Spinal cord (tissue), 10 donors: ENCODE measurements around the gene MYLK2. TPM values are rescaled to one million over a fixed set of nuclear protein-coding genes. Genes with fewer than 3 reads are reported as not detected.

Experiments
- DNase-seq, 6 donors: peaks; one replicate each; pipeline versions ENCODE4 v3.0.0 to v3.0.0-alpha.2; 2013 to 2015; ENCODE audit warnings: low spot score in 6 of 6, low read depth in 4 of 6
- H3K27ac ChIP-seq: one replicate; pipeline ENCODE4 v1.5.1; 2013; ENCODE audit warnings: low read depth, low read length, control low read depth
- H3K27me3 ChIP-seq: one replicate; pipeline ENCODE4 v1.6.1; 2013; ENCODE audit warnings: low read length; ENCODE audit not compliant: control insufficient read depth, insufficient read depth
- H3K36me3 ChIP-seq: one replicate; pipeline ENCODE4 v1.6.1; 2013; ENCODE audit warnings: low read length; ENCODE audit not compliant: control insufficient read depth, insufficient read depth
- H3K4me1 ChIP-seq: one replicate; pipeline ENCODE4 v1.6.1; 2013; ENCODE audit warnings: low read length; ENCODE audit not compliant: control insufficient read depth, insufficient read depth
- H3K4me3 ChIP-seq: one replicate; pipeline ENCODE4 v1.5.1; 2013; ENCODE audit warnings: low read depth, low read length, control low read depth
- H3K9me3 ChIP-seq: one replicate; pipeline ENCODE4 v1.6.1; 2013; ENCODE audit warnings: low read length; ENCODE audit not compliant: control insufficient read depth, insufficient read depth
- WGBS: methylation state at CpG from one replicate; pipeline ENCODE4 v1.1.5; 2013; ENCODE audit warnings: missing lambda C conversion rate; ENCODE audit not compliant: insufficient coverage; 5-methylcytosine and 5-hydroxymethylcytosine counted together
- polyA plus RNA-seq, 2 donors: library from polyadenylated mRNA; unstranded; fragments of 120-200 nt; gene quantifications; one replicate each; pipeline ENCODE4 v1.2.1, GENCODE V29; 2013; ENCODE audit not compliant: insufficient read length in 2 of 2
- total RNA-seq, 2 donors: library from RNA; depleted of rRNA in 1 of 2; stranded (reverse); fragments of 120-200 nt in 1 of 2; fragments of >200 nt in 1 of 2; gene quantifications; one replicate each; pipeline versions ENCODE4 v1.2.3 to v1.2.4, GENCODE V29; 2013 to 2014
- donor health status: healthy.

Gene MYLK2
- total and polyA plus RNA-seq, 4 donors: 0.79 to 5.2 (median 5.1) TPM

GRCh38 chr20:31860390-31861134, 41.4 kb downstream of the MYLK2 start:
- peaks cover 19% of the 10 kb centered on the region for H3K36me3 ChIP-seq
- peak overlapping the region; percentile 33 for H3K4me3 ChIP-seq
- peaks cover 22% of the 10 kb centered on the region for H3K4me1 ChIP-seq
- H3K9me3 ChIP-seq: no peaks in the 10 kb centered on the region
- H3K27me3 ChIP-seq: no peaks in the 10 kb centered on the region
- DNase-seq: peak in 1 of 6 donors; percentile 21
- WGBS: 2% methylated on average over 14 of the region's 15 CpGs
- H3K27ac ChIP-seq: no peak overlapping the region

GRCh38 chr20:31861135-31861384, 41.9 kb downstream of the MYLK2 start:
- Histone ChIP-seq H3K4me3 (peak overlapping the region; percentile 33), H3K36me3 (peaks cover 21% of the 10 kb centered on the region), H3K27me3 (no peaks in the 10 kb centered on the region), H3K27ac (no peak overlapping the region), H3K4me1 (peaks cover 22% of the 10 kb centered on the region), H3K9me3 (no peaks in the 10 kb centered on the region)
- under 1% methylated on average over 20 of the region's 20 CpGs for WGBS
- peak in 2 of 6 donors; percentile 40 to 60 for DNase-seq

GRCh38 chr20:31861385-31862156, 42.4 kb downstream of the MYLK2 start:
- Histone ChIP-seq H3K4me1 (peaks cover 22% of the 10 kb centered on the region), H3K27me3 (no peaks in the 10 kb centered on the region), H3K4me3 (peak overlapping the region; percentile 33), H3K36me3 (peaks cover 21% of the 10 kb centered on the region), H3K27ac (no peak overlapping the region), H3K9me3 (no peaks in the 10 kb centered on the region)
- DNase-seq: peak in 4 of 6 donors; percentile 33 to 93 (median 70)
- WGBS: under 1% methylated on average over 59 of the region's 60 CpGs

- Histone ChIP-seq H3K9me3 (no peaks in the 10 kb centered on the region), H3K27me3 (no peaks in the 10 kb centered on the region), H3K27ac (no peak overlapping the region), H3K36me3 (peaks cover 25% of the 10 kb centered on the region), H3K4me3 (no peak overlapping the region), H3K4me1 (peaks cover 22% of the 10 kb centered on the region)
- DNase-seq: no peak
- 64% methylated on average over 2 of the region's 5 CpGs for WGBS
Measured at GRCh38 chr20:31862157-31862470, 43.0 kb downstream of the MYLK2 start.

- Histone ChIP-seq H3K4me3 (no peak overlapping the region), H3K27me3 (no peaks in the 10 kb centered on the region), H3K9me3 (no peaks in the 10 kb centered on the region), H3K27ac (no peak overlapping the region), H3K4me1 (peaks cover 22% of the 10 kb centered on the region), H3K36me3 (peaks cover 26% of the 10 kb centered on the region)
- WGBS: 91% methylated on average over 8 of the region's 8 CpGs
- DNase-seq: no peak
Measured at GRCh38 chr20:31862506-31862905, 43.4 kb downstream of the MYLK2 start.

GRCh38 chr20:31863296-31864085, 44.3 kb downstream of the MYLK2 start:
- no peak for DNase-seq
- 86% methylated on average over 4 of the region's 9 CpGs for WGBS
- Histone ChIP-seq H3K27ac (no peak overlapping the region), H3K4me3 (no peak overlapping the region), H3K9me3 (no peaks in the 10 kb centered on the region), H3K36me3 (peaks cover 26% of the 10 kb centered on the region), H3K4me1 (peaks cover 26% of the 10 kb centered on the region), H3K27me3 (no peaks in the 10 kb centered on the region)

GRCh38 chr20:31864521-31865400, 45.6 kb downstream of the MYLK2 start:
- DNase-seq: no peak
- no peaks in the 10 kb centered on the region for H3K27me3 ChIP-seq
- peaks cover 39% of the 10 kb centered on the region for H3K4me1 ChIP-seq
- H3K27ac ChIP-seq: no peak overlapping the region
- 95% methylated on average over 7 of the region's 12 CpGs for WGBS
- peaks cover 31% of the 10 kb centered on the region for H3K36me3 ChIP-seq
- H3K4me3 ChIP-seq: no peak overlapping the region
- no peaks in the 10 kb centered on the region for H3K9me3 ChIP-seq

- Histone ChIP-seq H3K36me3 (peaks cover 31% of the 10 kb centered on the region), H3K4me3 (no peak overlapping the region), H3K9me3 (no peaks in the 10 kb centered on the region), H3K27ac (no peak overlapping the region), H3K27me3 (no peaks in the 10 kb centered on the region), H3K4me1 (peaks cover 33% of the 10 kb centered on the region)
- 73% methylated on average over 3 of the region's 3 CpGs for WGBS
- DNase-seq: no peak
Measured at GRCh38 chr20:31866221-31866620, 47.1 kb downstream of the MYLK2 start.
